ENCODE data around the gene QKI.

Gene QKI

GRCh38 chr6:163427498-163428254, 13.2 kb downstream of the QKI start:
- DNase-seq (ENCODE audit: low read depth in 1 of 2, low spot score in 1 of 2): no peak
- H3K27ac ChIP-seq (replicated peaks): no peak overlapping the region
- TF ChIP-seq CTCF (IDR thresholded peaks at IDR 0.05; ENCODE audit: insufficient read depth, low read length) (no peak), REST (IDR thresholded peaks at IDR 0.05; ENCODE audit: insufficient replicate concordance, low read depth) (no peak), POLR2AphosphoS5 (IDR thresholded peaks at IDR 0.05; ENCODE audit: low read depth) (no peak), SPI1 (IDR thresholded peaks at IDR 0.05; ENCODE audit: borderline replicate concordance, low read depth) (no peak), GABPA (IDR thresholded peaks at IDR 0.05; ENCODE audit: low read depth) (no peak)

GRCh38 chr6:163428373-163428772, 13.9 kb downstream of the QKI start:
- TF ChIP-seq CTCF (IDR thresholded peaks at IDR 0.05; ENCODE audit: insufficient read depth, low read length): no peak
- TF ChIP-seq REST (IDR thresholded peaks at IDR 0.05; ENCODE audit: insufficient replicate concordance, low read depth): no peak
- no peak for TF ChIP-seq SPI1 (IDR thresholded peaks at IDR 0.05; ENCODE audit: borderline replicate concordance, low read depth)
- TF ChIP-seq GABPA (IDR thresholded peaks at IDR 0.05; ENCODE audit: low read depth): no peak
- no peak for TF ChIP-seq POLR2AphosphoS5 (IDR thresholded peaks at IDR 0.05; ENCODE audit: low read depth)
- no peak overlapping the region for H3K4me3 ChIP-seq (replicated peaks; ENCODE audit: insufficient read depth, low read length)
- H3K27ac ChIP-seq (replicated peaks): no peak overlapping the region
- DNase-seq (ENCODE audit: low read depth in 1 of 2, low spot score in 1 of 2): no peak
- no peaks in the 10 kb centered on the region for H3K27me3 ChIP-seq (ENCODE audit: insufficient read depth, poor library complexity, severe bottlenecking)

More at GRCh38 chr6:163427498-163428254, 13.2 kb downstream of the QKI start:
- no peak overlapping the region for H3K4me3 ChIP-seq (replicated peaks; ENCODE audit: insufficient read depth, low read length)
- no peaks in the 10 kb centered on the region for H3K27me3 ChIP-seq (ENCODE audit: insufficient read depth, poor library complexity, severe bottlenecking)

- TF ChIP-seq REST (IDR thresholded peaks at IDR 0.05; ENCODE audit: insufficient replicate concordance, low read depth): no peak
- TF ChIP-seq POLR2AphosphoS5 (IDR thresholded peaks at IDR 0.05; ENCODE audit: low read depth): no peak
- TF ChIP-seq CTCF (IDR thresholded peaks at IDR 0.05; ENCODE audit: insufficient read depth, low read length): no peak
- no peak for TF ChIP-seq SPI1 (IDR thresholded peaks at IDR 0.05; ENCODE audit: borderline replicate concordance, low read depth)
- no peak for TF ChIP-seq GABPA (IDR thresholded peaks at IDR 0.05; ENCODE audit: low read depth)
- H3K27me3 ChIP-seq (ENCODE audit: insufficient read depth, poor library complexity, severe bottlenecking): no peaks in the 10 kb centered on the region
- H3K4me3 ChIP-seq (replicated peaks; ENCODE audit: insufficient read depth, low read length): no peak overlapping the region
- no peak overlapping the region for H3K27ac ChIP-seq (replicated peaks)
- no peak for DNase-seq (ENCODE audit: low read depth in 1 of 2, low spot score in 1 of 2)
Measured at GRCh38 chr6:163429858-163430448, 15.4 kb downstream of the QKI start.

All from HL-60 (cell line).